Neutrophil (primary cell): ENCODE measurements around the gene INSYN2B.
A peak's percentile ranks its signal among the peaks of the same experiment; 100 is the strongest.

ENCODE experiments used
- H3K27ac ChIP-seq: fragments of 200-600 bp; sonication (generic); 2 replicates; pipeline ENCODE4 v1.5.1; 2016; ENCODE audit warnings: mild to moderate bottlenecking, moderate library complexity
- H3K27me3 ChIP-seq: fragments of 200-600 bp; sonication (generic); 2 replicates; pipeline ENCODE4 v1.6.0; 2016; ENCODE audit warnings: mild to moderate bottlenecking
- H3K36me3 ChIP-seq: fragments of 200-600 bp; sonication (generic); 2 replicates; pipeline ENCODE4 v1.5.1; 2017
- H3K4me1 ChIP-seq, 2 experiments: fragments of 200-600 bp in 1 of 2; sonication (generic) in 1 of 2; 1 replicate in 1 of 2; 2 replicates in 1 of 2; pipeline versions ENCODE4 v1.5.1 to v1.6.1; 2013 to 2016; ENCODE audit warnings: low read depth in 1 of 2, low read length in 1 of 2, mild to moderate bottlenecking in 1 of 2, moderate library complexity in 1 of 2; ENCODE audit not compliant: control insufficient read depth in 1 of 2, insufficient read depth in 1 of 2
- H3K4me3 ChIP-seq, 2 experiments: fragments of 200-600 bp in 1 of 2; sonication (generic) in 1 of 2; 1 replicate in 1 of 2; 2 replicates in 1 of 2; pipeline ENCODE4 v1.5.1; 2013 to 2016; ENCODE audit warnings: low read depth in 1 of 2, low read length in 1 of 2, mild to moderate bottlenecking in 1 of 2, moderate library complexity in 1 of 2
- H3K9me3 ChIP-seq: fragments of 200-600 bp; sonication (generic); 2 replicates; pipeline ENCODE4 v1.5.1; 2016
- TF ChIP-seq, protein P1 (sequence below): fragments of 200-600 bp; sonication (generic); IDR thresholded peaks from 2 replicates; pipeline ENCODE4 v1.5.1; 2016; ENCODE audit warnings: antibody characterized with exemption

Gene INSYN2B

DNA sequence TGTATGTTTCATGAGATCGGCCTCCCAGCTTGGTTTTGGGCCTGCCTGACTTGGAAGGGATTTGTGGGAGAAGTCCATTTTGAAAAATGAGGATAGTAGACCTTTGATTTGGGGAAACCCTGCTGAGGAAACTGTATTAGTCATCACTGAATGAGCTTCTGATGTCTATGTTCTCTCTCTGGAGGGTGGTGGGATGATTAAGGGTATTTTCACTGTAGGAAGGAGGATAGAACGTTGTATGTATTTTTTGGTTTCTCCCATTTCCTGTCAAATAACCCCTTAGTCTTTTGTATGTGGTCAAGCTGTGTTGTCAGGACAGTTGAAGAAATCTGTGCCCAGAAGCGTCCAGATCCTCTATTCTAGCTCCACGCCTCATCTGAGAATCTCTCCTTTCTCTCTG, 151.9 kb downstream of the INSYN2B start:
- Histone ChIP-seq H3K4me1 (peaks cover 22 to 27% of the 10 kb centered on the region in 2 experiments), H3K36me3 (peaks cover 7% of the 10 kb centered on the region), H3K9me3 (no peaks in the 10 kb centered on the region), H3K4me3 (no peak overlapping the region), H3K27me3 (no peaks in the 10 kb centered on the region), H3K27ac (peak overlapping the region; percentile 14)
- TF ChIP-seq, protein P1, sequence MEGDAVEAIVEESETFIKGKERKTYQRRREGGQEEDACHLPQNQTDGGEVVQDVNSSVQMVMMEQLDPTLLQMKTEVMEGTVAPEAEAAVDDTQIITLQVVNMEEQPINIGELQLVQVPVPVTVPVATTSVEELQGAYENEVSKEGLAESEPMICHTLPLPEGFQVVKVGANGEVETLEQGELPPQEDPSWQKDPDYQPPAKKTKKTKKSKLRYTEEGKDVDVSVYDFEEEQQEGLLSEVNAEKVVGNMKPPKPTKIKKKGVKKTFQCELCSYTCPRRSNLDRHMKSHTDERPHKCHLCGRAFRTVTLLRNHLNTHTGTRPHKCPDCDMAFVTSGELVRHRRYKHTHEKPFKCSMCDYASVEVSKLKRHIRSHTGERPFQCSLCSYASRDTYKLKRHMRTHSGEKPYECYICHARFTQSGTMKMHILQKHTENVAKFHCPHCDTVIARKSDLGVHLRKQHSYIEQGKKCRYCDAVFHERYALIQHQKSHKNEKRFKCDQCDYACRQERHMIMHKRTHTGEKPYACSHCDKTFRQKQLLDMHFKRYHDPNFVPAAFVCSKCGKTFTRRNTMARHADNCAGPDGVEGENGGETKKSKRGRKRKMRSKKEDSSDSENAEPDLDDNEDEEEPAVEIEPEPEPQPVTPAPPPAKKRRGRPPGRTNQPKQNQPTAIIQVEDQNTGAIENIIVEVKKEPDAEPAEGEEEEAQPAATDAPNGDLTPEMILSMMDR: no peak

DNA sequence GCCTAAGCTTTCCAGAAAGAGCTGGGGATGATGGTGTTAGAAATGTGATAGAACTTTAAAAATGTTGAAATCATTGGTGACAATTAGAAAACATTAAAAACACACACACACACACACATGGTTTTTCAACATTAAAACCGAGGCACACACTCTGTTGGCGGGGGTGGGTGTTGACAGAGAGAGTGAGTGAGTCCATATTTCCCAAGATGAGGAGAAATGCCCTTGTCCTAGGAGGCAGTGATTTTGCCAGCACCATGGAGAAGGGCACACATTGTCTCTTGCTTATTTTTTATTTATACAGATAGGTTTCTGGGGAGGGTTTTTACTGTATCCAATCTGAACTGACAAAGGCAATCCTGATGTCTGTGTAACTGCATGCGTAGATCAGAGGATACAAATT, 152.5 kb downstream of the INSYN2B start:
- Histone ChIP-seq H3K27ac (peak overlapping the region; percentile 14), H3K4me3 (no peak overlapping the region), H3K27me3 (no peaks in the 10 kb centered on the region), H3K9me3 (no peaks in the 10 kb centered on the region), H3K36me3 (peaks cover 7% of the 10 kb centered on the region), H3K4me1 (peaks cover 16 to 21% of the 10 kb centered on the region in 2 experiments)
- TF ChIP-seq, protein P1: no peak

DNA sequence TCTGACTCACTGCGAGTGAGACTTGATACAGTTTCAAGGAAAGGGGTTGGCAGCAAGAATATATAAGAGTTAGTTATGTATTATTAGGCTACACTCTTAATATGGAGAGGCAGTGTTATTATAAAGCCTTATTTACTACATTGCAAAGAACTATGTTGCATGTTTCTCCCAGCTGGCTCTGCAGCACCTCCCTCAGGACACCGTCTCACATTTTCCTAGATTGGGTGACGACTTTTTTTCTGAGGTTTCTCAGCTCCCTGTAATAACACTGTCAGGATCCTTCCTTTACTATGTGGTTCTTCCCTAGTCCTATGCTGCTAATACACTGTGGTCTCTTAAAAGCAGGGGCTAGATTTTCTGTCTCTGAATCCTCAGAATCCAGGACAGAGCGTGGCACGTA, 153.7 kb downstream of the INSYN2B start:
- Histone ChIP-seq H3K4me1 (peaks cover 5 to 10% of the 10 kb centered on the region in 2 experiments), H3K9me3 (no peaks in the 10 kb centered on the region), H3K27me3 (no peaks in the 10 kb centered on the region), H3K27ac (no peak overlapping the region), H3K36me3 (peaks cover 7% of the 10 kb centered on the region), H3K4me3 (no peak overlapping the region)
- TF ChIP-seq, protein P1: no peak

DNA sequence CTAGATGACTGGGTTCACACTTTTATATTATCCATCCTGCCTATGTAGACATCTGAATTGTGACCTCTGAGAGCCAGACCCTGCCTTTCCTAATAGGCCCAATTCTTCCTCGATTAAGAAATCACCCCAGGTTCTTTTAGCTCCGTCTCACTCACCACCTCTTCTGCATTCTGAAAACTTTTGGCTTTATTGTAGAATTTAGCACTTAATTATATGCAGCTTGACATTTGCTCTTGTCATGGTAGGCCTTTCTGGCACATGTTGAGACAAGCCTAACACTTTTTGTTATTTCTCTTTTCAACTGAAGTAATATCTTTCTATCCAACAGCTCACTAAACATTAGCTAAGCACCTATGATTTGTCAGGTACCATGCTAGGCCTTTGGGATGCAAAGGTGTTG, 163.3 kb downstream of the INSYN2B start:
- no peak overlapping the region for H3K27ac ChIP-seq
- H3K4me3 ChIP-seq: no peak overlapping the region
- H3K36me3 ChIP-seq: peaks cover 78% of the 10 kb centered on the region
- no peaks in the 10 kb centered on the region for H3K9me3 ChIP-seq
- H3K4me1 ChIP-seq: no peaks in the 10 kb centered on the region
- no peaks in the 10 kb centered on the region for H3K27me3 ChIP-seq
- TF ChIP-seq, protein P1: no peak

GRCh38 chr5:169814522-169814921, 165.8 kb downstream of the INSYN2B start:
- TF ChIP-seq, protein P1: no peak
- Histone ChIP-seq H3K4me3 (no peak overlapping the region), H3K36me3 (peaks cover 92% of the 10 kb centered on the region), H3K27ac (no peak overlapping the region), H3K4me1 (peaks cover 3 to 5% of the 10 kb centered on the region in 2 experiments), H3K9me3 (no peaks in the 10 kb centered on the region), H3K27me3 (no peaks in the 10 kb centered on the region)
